K562 (cell line): ENCODE results near the gene SMG6. TPM values are rescaled to one million over a fixed set of nuclear protein-coding genes. Genes with fewer than 3 reads are reported as not detected.

Experiments used
- CSDE1 ChIP-seq, 2 experiments: fragments of 450-650 bp; IDR thresholded peaks; 2 replicates each; pipeline ENCODE4 v1.6.1; 2016; ENCODE audit warnings: mild to moderate bottlenecking in 1 of 2
- EP300 ChIP-seq: IDR thresholded peaks from 2 replicates; pipeline ENCODE4 v1.6.1; 2012; ENCODE audit warnings: low read length, improper control_type of control experiment
- ETS2 ChIP-seq: IDR thresholded peaks from 2 replicates; pipeline ENCODE4 v1.6.1; 2016; ENCODE audit warnings: borderline replicate concordance, missing genetic modification characterization, mild to moderate bottlenecking, moderate library complexity, missing compliant biosample characterization; ENCODE audit not compliant: poor library complexity, severe bottlenecking
- ILK ChIP-seq: fragments of 450-650 bp; IDR thresholded peaks from 2 replicates; pipeline ENCODE4 v1.6.1; 2016; ENCODE audit warnings: missing genetic modification characterization, low read depth, mild to moderate bottlenecking, missing compliant biosample characterization, moderate library complexity, borderline replicate concordance
- JUN ChIP-seq, 2 experiments: sonication (generic) in 1 of 2; formaldehyde crosslinking in 1 of 2; IDR thresholded peaks; 2 replicates each; pipeline versions ENCODE4 v1.6.1 to v1.8.0; 2012 to 2022; ENCODE audit warnings: borderline replicate concordance in 2 of 2, mild to moderate bottlenecking in 2 of 2, improper control_type of control experiment in 1 of 2, low read depth in 1 of 2, low read length in 1 of 2, missing genetic modification reagents in 1 of 2
- KDM5B ChIP-seq: fragments of 200-600 bp; sonication (generic); IDR thresholded peaks from 2 replicates; pipeline ENCODE4 v1.6.1; 2012; ENCODE audit warnings: low read depth, mild to moderate bottlenecking, moderate library complexity, low read length, control low read depth, inconsistent platforms; ENCODE audit not compliant: insufficient replicate concordance
- PTBP1 ChIP-seq: fragments of 200-400 bp; formaldehyde crosslinking; IDR thresholded peaks from 2 replicates; pipeline ENCODE4 v1.6.1; 2017; ENCODE audit warnings: low read depth, low read length
- TBP ChIP-seq: optimal IDR thresholded peaks from 2 replicates; pipeline ENCODE3; 2011; ENCODE audit warnings: low read depth, low read length, improper control_type of control experiment
- TCF7L2 ChIP-seq: fragments of 150-350 bp; IDR thresholded peaks from 2 replicates; pipeline ENCODE4 v1.6.1; 2016; ENCODE audit warnings: low read depth, mild to moderate bottlenecking, low read length, moderate library complexity
- TSC22D4 ChIP-seq: fragments of 450-650 bp; IDR thresholded peaks from 2 replicates; pipeline ENCODE4 v1.6.1; 2016; ENCODE audit warnings: missing genetic modification characterization, missing biosample characterization, control low read depth
- ZNF224 ChIP-seq: sonication (generic); formaldehyde crosslinking; IDR thresholded peaks from 2 replicates; pipeline ENCODE4 v1.8.0; 2022; ENCODE audit warnings: mild to moderate bottlenecking, missing genetic modification reagents
- ZNF41 ChIP-seq: fragments of 250-450 bp; sonication (Bioruptor Pico); conservative IDR thresholded peaks from 2 replicates; pipeline ENCODE4 v1.4.0; 2020; ENCODE audit warnings: mild to moderate bottlenecking
- ZNF717 ChIP-seq: fragments of 250-450 bp; sonication (Bioruptor Pico); IDR thresholded peaks from 2 replicates; pipeline ENCODE4 v1.5.0; 2021
- polyA plus RNA-seq, 8 experiments: library from polyadenylated mRNA; depleted of rRNA in 4 of 8; stranded (reverse) in 5 of 8; unstranded in 3 of 8; fragments of >200 nt; fragmentation: Nextera tagmentation in 2 of 8; fragmentation: Illumina TruSeq in 1 of 8; extraction: Ambion mirVana in 2 of 8; extraction: Trizol in 1 of 8; gene quantifications; 2 replicates each; pipeline versions ENCODE4 v1.2.1 to v1.2.3, GENCODE V29; 2011 to 2014; ENCODE audit warnings: inconsistent platforms in 1 of 8, missing spikeins in 1 of 8
- total RNA-seq, 7 experiments: library from RNA; depleted of rRNA in 6 of 7; stranded (reverse); fragments of >200 nt in 6 of 7; fragmentation: Illumina TruSeq in 2 of 7; extraction: Trizol in 2 of 7; gene quantifications; 2 replicates each; pipeline versions ENCODE4 v1.2.1 to v1.2.3, GENCODE V29; 2011 to 2021; ENCODE audit warnings: low replicate concordance in 1 of 7
- TF ChIP-seq, protein P1 (sequence below), 2 experiments: fragments of 250-450 bp in 1 of 2; fragments of 450-650 bp in 1 of 2; sonication (Bioruptor Pico) in 1 of 2; IDR thresholded peaks; 2 replicates each; pipeline versions ENCODE4 v1.6.1 to v1.8.0; 2016 to 2021; ENCODE audit warnings: mild to moderate bottlenecking in 2 of 2, moderate library complexity in 2 of 2, missing compliant biosample characterization in 1 of 2, missing genetic modification characterization in 1 of 2
- TF ChIP-seq, protein P2 (sequence below): conservative IDR thresholded peaks from 2 replicates; pipeline ENCODE4 v1.6.1; 2011; ENCODE audit warnings: low read depth, mild to moderate bottlenecking, low read length; ENCODE audit not compliant: control insufficient read depth
- TF ChIP-seq, protein P3 (sequence below): fragments of 450-650 bp; IDR thresholded peaks from 2 replicates; pipeline ENCODE4 v1.6.1; 2016; ENCODE audit warnings: borderline replicate concordance
- TF ChIP-seq, protein P4 (sequence below): sonication (generic); formaldehyde crosslinking; IDR thresholded peaks from 2 replicates; pipeline ENCODE4 v1.8.1; 2023; ENCODE audit warnings: mild to moderate bottlenecking, missing genetic modification reagents
- TF ChIP-seq, protein P5 (sequence below): sonication (generic); formaldehyde crosslinking; IDR thresholded peaks from 2 replicates; pipeline ENCODE4 v1.8.1; 2022; ENCODE audit warnings: missing genetic modification reagents
- TF ChIP-seq, protein P6 (sequence below): fragments of 250-450 bp; sonication (Bioruptor Pico); IDR thresholded peaks from 2 replicates; pipeline ENCODE4 v1.8.0; 2021; ENCODE audit warnings: borderline replicate concordance, mild to moderate bottlenecking, moderate library complexity; ENCODE audit not compliant: poor library complexity, severe bottlenecking

Gene SMG6
- total and polyA plus RNA-seq, 9 of the 15 experiments (the other 6 are each of a cell fraction or from before 2014, with no cell fraction given) = 0.44 to 13.9 (median 6.0) TPM

DNA sequence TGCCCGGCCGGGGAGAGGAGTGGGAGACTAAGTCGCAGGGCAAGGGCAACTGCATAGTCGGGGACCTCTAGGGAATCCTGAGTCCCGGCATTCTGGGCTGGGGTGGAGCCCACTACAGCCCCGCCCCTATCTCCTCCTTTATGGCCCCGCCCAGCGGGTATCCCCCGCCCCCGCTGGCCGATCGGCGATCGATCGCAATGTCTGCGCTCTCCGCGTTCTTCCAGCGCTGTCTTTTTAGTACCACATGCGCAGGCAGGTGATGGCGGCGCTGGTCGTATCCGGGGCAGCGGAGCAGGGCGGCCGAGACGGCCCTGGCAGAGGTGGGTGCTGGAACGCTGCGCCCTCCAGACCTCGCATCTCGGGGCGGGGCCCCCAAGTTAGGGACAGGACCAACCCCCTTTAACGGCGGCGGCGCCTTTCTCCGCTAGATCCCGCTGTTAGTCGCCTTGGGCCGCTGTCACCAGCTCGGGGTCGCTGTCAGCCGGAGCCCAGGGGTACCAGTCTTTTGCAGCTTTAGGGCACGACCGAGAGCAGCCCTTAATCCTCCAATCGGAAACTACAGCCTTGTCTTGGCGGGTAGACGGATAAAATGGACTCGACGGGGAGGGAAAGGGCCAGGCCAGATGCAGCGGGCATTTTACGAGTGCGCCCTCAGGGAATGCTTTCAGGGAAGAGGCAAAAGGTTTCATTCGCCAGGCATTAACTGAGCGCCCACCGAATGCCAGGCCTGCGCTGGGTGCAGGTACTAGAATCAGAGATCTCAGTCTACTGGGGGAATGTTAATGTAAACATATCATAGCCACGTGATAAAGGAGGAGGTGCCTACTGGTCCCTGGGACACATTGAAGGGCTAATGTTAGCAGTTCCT is 273.4 kb downstream of the SMG6 start, which contains the start of gene DPH1 (continued):
- TF ChIP-seq ZNF717 = no peak
- TF ChIP-seq ZNF224 (CRISPR knock-in tag) = no peak
- no peak for TF ChIP-seq ZNF41
- no peak for TF ChIP-seq PTBP1
- TF ChIP-seq CSDE1 (IDR thresholded peaks at IDR 0.05) = no peak
- peak; percentile 36 for TF ChIP-seq KDM5B
- TF ChIP-seq, protein P1, sequence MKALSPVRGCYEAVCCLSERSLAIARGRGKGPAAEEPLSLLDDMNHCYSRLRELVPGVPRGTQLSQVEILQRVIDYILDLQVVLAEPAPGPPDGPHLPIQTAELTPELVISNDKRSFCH (CRISPR knock-in tag; IDR thresholded peaks at IDR 0.05) = no peak
- TF ChIP-seq, protein P1 (tag; IDR thresholded peaks at IDR 0.05) = no peak
- TF ChIP-seq, protein P2, sequence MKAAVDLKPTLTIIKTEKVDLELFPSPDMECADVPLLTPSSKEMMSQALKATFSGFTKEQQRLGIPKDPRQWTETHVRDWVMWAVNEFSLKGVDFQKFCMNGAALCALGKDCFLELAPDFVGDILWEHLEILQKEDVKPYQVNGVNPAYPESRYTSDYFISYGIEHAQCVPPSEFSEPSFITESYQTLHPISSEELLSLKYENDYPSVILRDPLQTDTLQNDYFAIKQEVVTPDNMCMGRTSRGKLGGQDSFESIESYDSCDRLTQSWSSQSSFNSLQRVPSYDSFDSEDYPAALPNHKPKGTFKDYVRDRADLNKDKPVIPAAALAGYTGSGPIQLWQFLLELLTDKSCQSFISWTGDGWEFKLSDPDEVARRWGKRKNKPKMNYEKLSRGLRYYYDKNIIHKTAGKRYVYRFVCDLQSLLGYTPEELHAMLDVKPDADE = peak; percentile 99
- TF ChIP-seq, protein P3, sequence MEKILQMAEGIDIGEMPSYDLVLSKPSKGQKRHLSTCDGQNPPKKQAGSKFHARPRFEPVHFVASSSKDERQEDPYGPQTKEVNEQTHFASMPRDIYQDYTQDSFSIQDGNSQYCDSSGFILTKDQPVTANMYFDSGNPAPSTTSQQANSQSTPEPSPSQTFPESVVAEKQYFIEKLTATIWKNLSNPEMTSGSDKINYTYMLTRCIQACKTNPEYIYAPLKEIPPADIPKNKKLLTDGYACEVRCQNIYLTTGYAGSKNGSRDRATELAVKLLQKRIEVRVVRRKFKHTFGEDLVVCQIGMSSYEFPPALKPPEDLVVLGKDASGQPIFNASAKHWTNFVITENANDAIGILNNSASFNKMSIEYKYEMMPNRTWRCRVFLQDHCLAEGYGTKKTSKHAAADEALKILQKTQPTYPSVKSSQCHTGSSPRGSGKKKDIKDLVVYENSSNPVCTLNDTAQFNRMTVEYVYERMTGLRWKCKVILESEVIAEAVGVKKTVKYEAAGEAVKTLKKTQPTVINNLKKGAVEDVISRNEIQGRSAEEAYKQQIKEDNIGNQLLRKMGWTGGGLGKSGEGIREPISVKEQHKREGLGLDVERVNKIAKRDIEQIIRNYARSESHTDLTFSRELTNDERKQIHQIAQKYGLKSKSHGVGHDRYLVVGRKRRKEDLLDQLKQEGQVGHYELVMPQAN = peak; percentile 99
- TF ChIP-seq, protein P4, sequence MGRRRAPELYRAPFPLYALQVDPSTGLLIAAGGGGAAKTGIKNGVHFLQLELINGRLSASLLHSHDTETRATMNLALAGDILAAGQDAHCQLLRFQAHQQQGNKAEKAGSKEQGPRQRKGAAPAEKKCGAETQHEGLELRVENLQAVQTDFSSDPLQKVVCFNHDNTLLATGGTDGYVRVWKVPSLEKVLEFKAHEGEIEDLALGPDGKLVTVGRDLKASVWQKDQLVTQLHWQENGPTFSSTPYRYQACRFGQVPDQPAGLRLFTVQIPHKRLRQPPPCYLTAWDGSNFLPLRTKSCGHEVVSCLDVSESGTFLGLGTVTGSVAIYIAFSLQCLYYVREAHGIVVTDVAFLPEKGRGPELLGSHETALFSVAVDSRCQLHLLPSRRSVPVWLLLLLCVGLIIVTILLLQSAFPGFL (CRISPR knock-in tag) = no peak
- TF ChIP-seq ETS2 (tag) = no peak
- TF ChIP-seq ILK = no peak
- peak; percentile 70 for TF ChIP-seq TBP
- no peak for TF ChIP-seq TCF7L2
- TF ChIP-seq, protein P5, sequence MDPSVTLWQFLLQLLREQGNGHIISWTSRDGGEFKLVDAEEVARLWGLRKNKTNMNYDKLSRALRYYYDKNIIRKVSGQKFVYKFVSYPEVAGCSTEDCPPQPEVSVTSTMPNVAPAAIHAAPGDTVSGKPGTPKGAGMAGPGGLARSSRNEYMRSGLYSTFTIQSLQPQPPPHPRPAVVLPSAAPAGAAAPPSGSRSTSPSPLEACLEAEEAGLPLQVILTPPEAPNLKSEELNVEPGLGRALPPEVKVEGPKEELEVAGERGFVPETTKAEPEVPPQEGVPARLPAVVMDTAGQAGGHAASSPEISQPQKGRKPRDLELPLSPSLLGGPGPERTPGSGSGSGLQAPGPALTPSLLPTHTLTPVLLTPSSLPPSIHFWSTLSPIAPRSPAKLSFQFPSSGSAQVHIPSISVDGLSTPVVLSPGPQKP (CRISPR knock-in tag) = no peak
- TF ChIP-seq EP300 = no peak
- TF ChIP-seq, protein P6, sequence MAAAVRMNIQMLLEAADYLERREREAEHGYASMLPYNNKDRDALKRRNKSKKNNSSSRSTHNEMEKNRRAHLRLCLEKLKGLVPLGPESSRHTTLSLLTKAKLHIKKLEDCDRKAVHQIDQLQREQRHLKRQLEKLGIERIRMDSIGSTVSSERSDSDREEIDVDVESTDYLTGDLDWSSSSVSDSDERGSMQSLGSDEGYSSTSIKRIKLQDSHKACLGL = peak; percentile 99
- no peak for TF ChIP-seq TSC22D4 (tag)
- TF ChIP-seq JUN (IDR thresholded peaks at IDR 0.05; ENCODE audit: borderline replicate concordance, low read depth, low read length) = peak; percentile 16; the same call in 1 of the 2 replicates
- 0 out of 2 replicates have a peak, but pooled peaks have one; percentile 17 for TF ChIP-seq JUN (CRISPR knock-in tag; IDR thresholded peaks at IDR 0.05; ENCODE audit: borderline replicate concordance)
